H9 (cell line): Measurements from ENCODE around the gene LENG9. TPM values are rescaled to one million over a fixed set of nuclear protein-coding genes. Genes with fewer than 3 reads are reported as not detected.

Experiments
- DNase-seq: peaks from one replicate; pipeline ENCODE4 v3.0.0-alpha.2; 2017
- H2AFZ ChIP-seq: one replicate; pipeline ENCODE4 v1.6.1; 2013; ENCODE audit warnings: mild to moderate bottlenecking, low read length, control low read depth, moderate library complexity
- H2AK5ac ChIP-seq: 2 replicates; pipeline ENCODE4 v1.6.1; 2013; ENCODE audit warnings: low read length, control low read depth, mixed read lengths; ENCODE audit not compliant: insufficient read length
- H2BK120ac ChIP-seq: one replicate; pipeline ENCODE4 v1.6.1; 2013; ENCODE audit warnings: low read depth, mild to moderate bottlenecking, low read length, control low read depth, inconsistent platforms; ENCODE audit not compliant: poor library complexity, severe bottlenecking
- H2BK12ac ChIP-seq: 2 replicates; pipeline ENCODE4 v1.6.1; 2013; ENCODE audit warnings: low read length, control low read depth, mixed read lengths, low read depth; ENCODE audit not compliant: insufficient read length
- H2BK15ac ChIP-seq: 2 replicates; pipeline ENCODE4 v1.6.1; 2013; ENCODE audit warnings: low read depth, low read length, control low read depth
- H2BK20ac ChIP-seq: one replicate; pipeline ENCODE4 v1.6.1; 2013; ENCODE audit warnings: low read depth, mild to moderate bottlenecking, low read length, control low read depth, inconsistent platforms; ENCODE audit not compliant: poor library complexity, severe bottlenecking
- H2BK5ac ChIP-seq: 2 replicates; pipeline ENCODE4 v1.6.1; 2013; ENCODE audit warnings: low read length, control low read depth, mixed read lengths; ENCODE audit not compliant: insufficient read length
- H3K14ac ChIP-seq: 2 replicates; pipeline ENCODE4 v1.6.1; 2013; ENCODE audit warnings: low read length, control low read depth; ENCODE audit not compliant: insufficient read depth
- H3K18ac ChIP-seq: 2 replicates; pipeline ENCODE4 v1.6.1; 2013; ENCODE audit warnings: low read depth, mild to moderate bottlenecking, mixed read lengths, low read length, control low read depth; ENCODE audit not compliant: insufficient read length
- H3K23ac ChIP-seq: 2 replicates; pipeline ENCODE4 v1.6.1; 2013; ENCODE audit warnings: low read length, control low read depth, mixed read lengths, low read depth; ENCODE audit not compliant: insufficient read length
- H3K23me2 ChIP-seq: 2 replicates; pipeline ENCODE4 v1.6.1; 2013; ENCODE audit warnings: low read depth, mild to moderate bottlenecking, mixed read lengths, low read length, control low read depth; ENCODE audit not compliant: insufficient read length, poor library complexity, severe bottlenecking
- H3K27ac ChIP-seq: 2 replicates; pipeline ENCODE4 v1.5.1; 2013; ENCODE audit warnings: low read length, control low read depth, mixed read lengths, low read depth; ENCODE audit not compliant: insufficient read length
- H3K27me3 ChIP-seq: 2 replicates; pipeline ENCODE4 v1.6.1; 2013; ENCODE audit warnings: low read length, control low read depth, inconsistent platforms; ENCODE audit not compliant: insufficient read depth
- H3K4ac ChIP-seq: 2 replicates; pipeline ENCODE4 v1.6.1; 2013; ENCODE audit warnings: low read depth, mild to moderate bottlenecking, control low read depth, inconsistent platforms, low read length, moderate library complexity
- H3K4me1 ChIP-seq: 2 replicates; pipeline ENCODE4 v1.6.1; 2013; ENCODE audit warnings: low read length, control low read depth, inconsistent platforms; ENCODE audit not compliant: insufficient read depth
- H3K4me2 ChIP-seq: 2 replicates; pipeline ENCODE4 v1.6.1; 2013; ENCODE audit warnings: low read length, control low read depth, mixed read lengths; ENCODE audit not compliant: insufficient read length, insufficient read depth
- H3K56ac ChIP-seq: 2 replicates; pipeline ENCODE4 v1.6.1; 2013; ENCODE audit warnings: low read depth, mild to moderate bottlenecking, mixed read lengths, low read length, control low read depth; ENCODE audit not compliant: insufficient read length
- H3K79me1 ChIP-seq: 2 replicates; pipeline ENCODE4 v1.6.1; 2013; ENCODE audit warnings: low read depth, mild to moderate bottlenecking, moderate library complexity, low read length, control low read depth, inconsistent platforms; ENCODE audit not compliant: insufficient read depth, poor library complexity, severe bottlenecking
- H3K79me2 ChIP-seq: 2 replicates; pipeline ENCODE4 v1.6.1; 2013; ENCODE audit warnings: low read length, control low read depth, inconsistent platforms; ENCODE audit not compliant: insufficient read depth
- H3K9ac ChIP-seq: 2 replicates; pipeline ENCODE4 v1.6.1; 2013; ENCODE audit warnings: low read length, control low read depth, mixed read lengths; ENCODE audit not compliant: insufficient read length; ENCODE audit errors: extremely low read depth
- H3K9me3 ChIP-seq: one replicate; pipeline ENCODE4 v1.6.1; 2013; ENCODE audit warnings: low read depth, low read length, inconsistent platforms; ENCODE audit not compliant: control insufficient read depth
- H3T11ph ChIP-seq: one replicate; pipeline ENCODE4 v1.6.1; 2013; ENCODE audit warnings: mild to moderate bottlenecking, low read length, control low read depth, inconsistent platforms
- H4K20me1 ChIP-seq: one replicate; pipeline ENCODE4 v1.6.1; 2013; ENCODE audit not compliant: control insufficient read depth, insufficient read length, insufficient read depth
- H4K5ac ChIP-seq: 2 replicates; pipeline ENCODE4 v1.6.1; 2013; ENCODE audit warnings: low read depth, mild to moderate bottlenecking, mixed read lengths, low read length, control low read depth; ENCODE audit not compliant: insufficient read length
- H4K8ac ChIP-seq: replicated peaks from 2 replicates; pipeline ENCODE4 v1.6.1; 2013; ENCODE audit warnings: low read length, control low read depth, mixed read lengths, low read depth; ENCODE audit not compliant: insufficient read length
- H4K91ac ChIP-seq: 2 replicates; pipeline ENCODE4 v1.6.1; 2013; ENCODE audit warnings: low read depth, mild to moderate bottlenecking, moderate library complexity, mixed read lengths, low read length, control low read depth; ENCODE audit not compliant: insufficient read length
- H3K27ac Mint-ChIP-seq, 3 experiments: 2 replicates in 2 of 3; 3 replicates in 1 of 3; pipeline ENCODE4 v1.8.0; 2020 to 2021; ENCODE audit warnings: mixed read lengths in 3 of 3, mild to moderate bottlenecking in 1 of 3, moderate library complexity in 1 of 3
- H3K27me3 Mint-ChIP-seq: 2 replicates; pipeline ENCODE4 v1.8.0; 2021; ENCODE audit warnings: low read depth, mild to moderate bottlenecking, moderate library complexity, mixed read lengths
- H3K36me3 Mint-ChIP-seq, 3 experiments: 2 replicates in 2 of 3; 3 replicates in 1 of 3; pipeline ENCODE4 v1.8.0; 2020 to 2021; ENCODE audit warnings: low read depth in 3 of 3, mixed read lengths in 3 of 3; ENCODE audit not compliant: insufficient read depth in 1 of 3
- H3K4me1 Mint-ChIP-seq, 2 experiments: 2 replicates each; pipeline ENCODE4 v1.8.0; 2020; ENCODE audit warnings: mixed read lengths in 2 of 2
- H3K4me3 Mint-ChIP-seq, 2 experiments: 2 replicates in 1 of 2; 3 replicates in 1 of 2; pipeline ENCODE4 v1.8.0; 2020 to 2021; ENCODE audit warnings: mild to moderate bottlenecking in 2 of 2, mixed read lengths in 2 of 2, moderate library complexity in 1 of 2
- H3K9me3 Mint-ChIP-seq, 2 experiments: 2 replicates in 1 of 2; 3 replicates in 1 of 2; pipeline ENCODE4 v1.8.0; 2020; ENCODE audit warnings: mild to moderate bottlenecking in 2 of 2, mixed read lengths in 2 of 2, moderate library complexity in 1 of 2
- WGBS: extraction: QIAGEN DNeasy Blood & Tissue Kit; methylation state at CpG from one replicate; pipeline ENCODE4 v1.1.7; 2013; ENCODE audit warnings: missing lambda C conversion rate, low lambda C conversion rate, mixed read lengths; ENCODE audit not compliant: insufficient read length; ENCODE audit errors: extremely low coverage; 5-methylcytosine and 5-hydroxymethylcytosine counted together
- total RNA-seq: library from RNA; stranded (reverse); gene quantifications from 2 replicates; pipeline ENCODE4 v1.2.1, GENCODE V29; 2021
- TF ChIP-seq, protein P1 (sequence below): fragments of 200-600 bp; sonication (generic); conservative IDR thresholded peaks from 3 replicates; pipeline ENCODE4 v1.8.0; 2021; ENCODE audit warnings: antibody characterized with exemption, mild to moderate bottlenecking

The LENG9 gene
- total RNA-seq, 1 experiment from 2014 or later, result 3.8 TPM

DNA sequence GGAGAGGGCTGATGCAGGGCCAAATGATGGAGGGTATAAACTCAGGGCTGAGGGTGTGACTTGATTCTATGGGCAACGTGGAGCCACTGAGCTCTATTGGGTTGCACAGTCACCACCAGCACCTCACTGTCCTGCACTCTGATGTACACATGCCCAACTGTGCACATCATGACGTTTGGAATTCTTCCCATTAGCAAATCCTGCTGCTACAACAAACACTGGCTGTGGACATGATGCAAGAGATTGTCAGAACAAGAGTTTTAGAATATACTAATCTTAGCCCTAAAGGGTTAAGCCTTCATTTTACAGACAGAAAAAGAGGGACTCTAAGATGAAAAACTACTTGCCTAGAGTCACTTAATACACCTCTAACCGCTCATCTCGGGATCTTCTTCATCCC is 50.7 kb downstream of the LENG9 start:
- H3K27ac Mint-ChIP-seq, result no peak overlapping the region
- WGBS, result no CpG with 5 or more reads among the region's 4 CpGs
- H4K8ac ChIP-seq, result no peak overlapping the region
- no peak overlapping the region for H2BK12ac ChIP-seq
- H2BK15ac ChIP-seq, result no peak overlapping the region
- H2BK120ac ChIP-seq, result no peak overlapping the region
- no peak overlapping the region for H3T11ph ChIP-seq
- no peak overlapping the region for H3K4me2 ChIP-seq
- DNase-seq, result no peak
- TF ChIP-seq, protein P1, sequence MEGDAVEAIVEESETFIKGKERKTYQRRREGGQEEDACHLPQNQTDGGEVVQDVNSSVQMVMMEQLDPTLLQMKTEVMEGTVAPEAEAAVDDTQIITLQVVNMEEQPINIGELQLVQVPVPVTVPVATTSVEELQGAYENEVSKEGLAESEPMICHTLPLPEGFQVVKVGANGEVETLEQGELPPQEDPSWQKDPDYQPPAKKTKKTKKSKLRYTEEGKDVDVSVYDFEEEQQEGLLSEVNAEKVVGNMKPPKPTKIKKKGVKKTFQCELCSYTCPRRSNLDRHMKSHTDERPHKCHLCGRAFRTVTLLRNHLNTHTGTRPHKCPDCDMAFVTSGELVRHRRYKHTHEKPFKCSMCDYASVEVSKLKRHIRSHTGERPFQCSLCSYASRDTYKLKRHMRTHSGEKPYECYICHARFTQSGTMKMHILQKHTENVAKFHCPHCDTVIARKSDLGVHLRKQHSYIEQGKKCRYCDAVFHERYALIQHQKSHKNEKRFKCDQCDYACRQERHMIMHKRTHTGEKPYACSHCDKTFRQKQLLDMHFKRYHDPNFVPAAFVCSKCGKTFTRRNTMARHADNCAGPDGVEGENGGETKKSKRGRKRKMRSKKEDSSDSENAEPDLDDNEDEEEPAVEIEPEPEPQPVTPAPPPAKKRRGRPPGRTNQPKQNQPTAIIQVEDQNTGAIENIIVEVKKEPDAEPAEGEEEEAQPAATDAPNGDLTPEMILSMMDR, result no peak
- H3K79me1 ChIP-seq, result no peaks in the 10 kb centered on the region
- H2BK5ac ChIP-seq, result no peak overlapping the region
- no peak overlapping the region for H3K56ac ChIP-seq
- peaks cover 81% of the 10 kb centered on the region for H3K27me3 Mint-ChIP-seq
- no peak overlapping the region for H3K18ac ChIP-seq
- H3K36me3 Mint-ChIP-seq, result peaks cover 14 to 25% (median 14%) of the 10 kb centered on the region in 3 experiments
- H2BK20ac ChIP-seq, result no peak overlapping the region
- no peak overlapping the region for H3K14ac ChIP-seq
- H3K79me2 ChIP-seq, result no peaks in the 10 kb centered on the region
- peaks cover 12% of the 10 kb centered on the region for H3K23me2 ChIP-seq
- H3K27ac ChIP-seq, result no peak overlapping the region
- H3K4me1 Mint-ChIP-seq, result peaks cover 19 to 20% of the 10 kb centered on the region in 2 experiments
- no peak overlapping the region; a peak in 1 of 5 replicates for H3K4me3 Mint-ChIP-seq
- H4K91ac ChIP-seq, result no peak overlapping the region
- no peak overlapping the region for H3K4ac ChIP-seq
- peaks cover 12% of the 10 kb centered on the region; the same call in 1 of the 2 replicates for H3K27me3 ChIP-seq
- no peaks in the 10 kb centered on the region for H3K9me3 ChIP-seq
- H3K9me3 Mint-ChIP-seq, result peaks cover 24 to 47% of the 10 kb centered on the region in 2 experiments
- no peak overlapping the region for H4K5ac ChIP-seq
- H4K20me1 ChIP-seq, result no peaks in the 10 kb centered on the region
- no peak overlapping the region for H3K23ac ChIP-seq
- no peaks in the 10 kb centered on the region; the same call in 1 of the 2 replicates for H3K4me1 ChIP-seq
- H2AFZ ChIP-seq, result no peak overlapping the region
- H2AK5ac ChIP-seq, result no peak overlapping the region
- no peak overlapping the region for H3K9ac ChIP-seq

Other genes starting within 250 kb of the LENG9 start
- not detected in 2 replicates for gene LILRB3, start 240.8 kb downstream of the LENG9 start, total RNA-seq
- not detected in 2 replicates for gene LILRA6, start 221.0 kb downstream of the LENG9 start, total RNA-seq
- 0.09 TPM in 1 of 2 replicates, not detected in the other for gene LILRB5, start 206.5 kb downstream of the LENG9 start, total RNA-seq
- gene LILRB2, start 182.7 kb downstream of the LENG9 start, total RNA-seq, result not detected in 2 replicates
- gene LILRA5, start 150.6 kb downstream of the LENG9 start, total RNA-seq, result not detected in 2 replicates
- not detected in 2 replicates for gene LILRA4, start 124.6 kb downstream of the LENG9 start, total RNA-seq
- gene LAIR1, start 98.8 kb downstream of the LENG9 start, total RNA-seq, result not detected in 2 replicates
- gene TTYH1, start 48.3 kb downstream of the LENG9 start, total RNA-seq, result 43.1 and 47.1 TPM in 2 replicates
- gene LENG8, start 14.6 kb downstream of the LENG9 start, total RNA-seq, result 133 and 148 TPM in 2 replicates
- 1.6 and 2.9 TPM in 2 replicates for gene CDC42EP5, start 9.5 kb upstream of the LENG9 start, total RNA-seq
- gene LAIR2, start 39.1 kb upstream of the LENG9 start, total RNA-seq, result not detected in 2 replicates
- not detected in 2 replicates for gene LILRA2, start 110.0 kb upstream of the LENG9 start, total RNA-seq
- not detected in 2 replicates for gene LILRA1, start 129.9 kb upstream of the LENG9 start, total RNA-seq
- gene LILRB1, start 166.7 kb upstream of the LENG9 start, total RNA-seq, result not detected in 2 replicates
- gene LILRB4, start 199.2 kb upstream of the LENG9 start, total RNA-seq, result not detected in 2 replicates